ENCODE results near the gene NEMP1. TPM values are rescaled to one million over a fixed set of nuclear protein-coding genes. Genes with fewer than 3 reads are reported as not detected.
A peak's percentile ranks its signal among the peaks of the same experiment; 100 is the strongest.

NEMP1 gene
- total and polyA plus RNA-seq, 10 of the 15 experiments (the other 5 are each of a cell fraction or from before 2014, with no cell fraction given): 4.0 to 45.9 (median 19.8) TPM

GRCh38 chr12:57085999-57086492, 7.5 kb upstream of the NEMP1 start (continued):
- TF ChIP-seq SMARCA5 (IDR thresholded peaks at IDR 0.05) (no peak), ZSCAN29 (IDR thresholded peaks at IDR 0.05) (no peak), NFIC (IDR thresholded peaks at IDR 0.05; ENCODE audit: low read depth, low read length) (no peak), BMI1 (IDR thresholded peaks at IDR 0.05; ENCODE audit: borderline replicate concordance) (no peak), ZBTB4 (CRISPR knock-in tag; IDR thresholded peaks at IDR 0.05) (no peak), SRF (IDR thresholded peaks at IDR 0.05; ENCODE audit: low read depth in 2 of 2, low read length in 2 of 2) (no peak), POU2F2 (IDR thresholded peaks at IDR 0.05; ENCODE audit: borderline replicate concordance, low read depth, low read length) (no peak), PAX8 (IDR thresholded peaks at IDR 0.05) (no peak), CUX1 (IDR thresholded peaks at IDR 0.05; ENCODE audit: insufficient replicate concordance, low read depth, low read length) (no peak), EED (IDR thresholded peaks at IDR 0.05; ENCODE audit: low read depth) (peak; percentile 23), ZNF274 (IDR thresholded peaks at IDR 0.05; ENCODE audit: insufficient read depth, insufficient read length) (no peak), SP1 (IDR thresholded peaks at IDR 0.05; ENCODE audit: low read depth, low read length) (no peak), RFX5 (IDR thresholded peaks at IDR 0.05; ENCODE audit: low read depth, low read length) (no peak), MEF2B (IDR thresholded peaks at IDR 0.05; ENCODE audit: partially characterized antibody, poor library complexity, severe bottlenecking) (no peak), POLR2A (IDR thresholded peaks at IDR 0.05; ENCODE audit: low read depth, low read length) (peak; percentile 51; the same call in 1 of the 2 replicates), USF1 (IDR thresholded peaks at IDR 0.05; ENCODE audit: borderline replicate concordance, extremely low read length, insufficient read depth, low read depth, low read length) (no peak), ELK1 (IDR thresholded peaks at IDR 0.05; ENCODE audit: low read depth, low read length) (no peak), HSF1 (IDR thresholded peaks at IDR 0.05; ENCODE audit: low read depth, low read length) (no peak), TARDBP (IDR thresholded peaks at IDR 0.05; ENCODE audit: borderline replicate concordance) (0 out of 2 replicates have a peak, but pooled peaks have one; percentile 29), ESRRA (IDR thresholded peaks at IDR 0.05; ENCODE audit: low read length) (no peak)
